ENCODE data around the gene LIG3. TPM values are rescaled to one million over a fixed set of nuclear protein-coding genes. Genes with fewer than 3 reads are reported as not detected.
"Not testable (repeated sequence)": the region's sequence is repeated elsewhere in the genome, so short reads cannot be mapped to it uniquely, and the experiment has no call there.

Gene LIG3
- total RNA-seq, result 10 to 100 TPM; 17.7 to 23.2 (median 20.0) TPM

DNA sequence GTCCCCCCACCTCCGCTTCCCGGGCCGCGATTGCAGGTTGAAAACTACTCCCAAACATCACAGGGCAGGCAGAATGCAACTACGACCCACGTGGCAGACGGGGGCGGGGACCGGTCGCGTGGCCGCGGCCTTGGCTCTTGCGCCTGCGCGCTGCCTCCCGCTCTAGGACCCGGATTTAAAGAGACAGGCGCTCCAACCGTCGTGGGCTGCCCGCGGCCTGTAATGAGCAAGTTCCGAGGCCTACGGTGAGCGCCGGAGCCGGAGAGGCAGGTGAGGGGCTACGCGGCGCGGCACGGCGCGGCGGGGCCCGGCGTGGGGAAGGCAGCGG is at the start of gene LIG3:
LIG3 (plus strand) TSS at position 160 of the 328 bp plus-strand sequence. CDS start 2,494 bp downstream, outside the sequence.
- TF ChIP-seq, protein P1, sequence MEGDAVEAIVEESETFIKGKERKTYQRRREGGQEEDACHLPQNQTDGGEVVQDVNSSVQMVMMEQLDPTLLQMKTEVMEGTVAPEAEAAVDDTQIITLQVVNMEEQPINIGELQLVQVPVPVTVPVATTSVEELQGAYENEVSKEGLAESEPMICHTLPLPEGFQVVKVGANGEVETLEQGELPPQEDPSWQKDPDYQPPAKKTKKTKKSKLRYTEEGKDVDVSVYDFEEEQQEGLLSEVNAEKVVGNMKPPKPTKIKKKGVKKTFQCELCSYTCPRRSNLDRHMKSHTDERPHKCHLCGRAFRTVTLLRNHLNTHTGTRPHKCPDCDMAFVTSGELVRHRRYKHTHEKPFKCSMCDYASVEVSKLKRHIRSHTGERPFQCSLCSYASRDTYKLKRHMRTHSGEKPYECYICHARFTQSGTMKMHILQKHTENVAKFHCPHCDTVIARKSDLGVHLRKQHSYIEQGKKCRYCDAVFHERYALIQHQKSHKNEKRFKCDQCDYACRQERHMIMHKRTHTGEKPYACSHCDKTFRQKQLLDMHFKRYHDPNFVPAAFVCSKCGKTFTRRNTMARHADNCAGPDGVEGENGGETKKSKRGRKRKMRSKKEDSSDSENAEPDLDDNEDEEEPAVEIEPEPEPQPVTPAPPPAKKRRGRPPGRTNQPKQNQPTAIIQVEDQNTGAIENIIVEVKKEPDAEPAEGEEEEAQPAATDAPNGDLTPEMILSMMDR (IDR thresholded peaks at IDR 0.05), result no peak
- peak; percentile 73 for DNase-seq (ENCODE audit: low spot score)
- ATAC-seq (ENCODE audit: low FRiP score), result peak; percentile 95

GRCh38 chr17:34950780-34951179 is 29.5 kb upstream of the LIG3 start:
- not testable (repeated sequence) for DNase-seq (ENCODE audit: low spot score); ATAC-seq (ENCODE audit: low FRiP score)

GRCh38 chr17:34958438-34958837 is 21.9 kb upstream of the LIG3 start:
- DNase-seq (ENCODE audit: low spot score) (no peak), ATAC-seq (ENCODE audit: low FRiP score) (no peak)
- TF ChIP-seq, protein P1 (IDR thresholded peaks at IDR 0.05), result no peak

DNA sequence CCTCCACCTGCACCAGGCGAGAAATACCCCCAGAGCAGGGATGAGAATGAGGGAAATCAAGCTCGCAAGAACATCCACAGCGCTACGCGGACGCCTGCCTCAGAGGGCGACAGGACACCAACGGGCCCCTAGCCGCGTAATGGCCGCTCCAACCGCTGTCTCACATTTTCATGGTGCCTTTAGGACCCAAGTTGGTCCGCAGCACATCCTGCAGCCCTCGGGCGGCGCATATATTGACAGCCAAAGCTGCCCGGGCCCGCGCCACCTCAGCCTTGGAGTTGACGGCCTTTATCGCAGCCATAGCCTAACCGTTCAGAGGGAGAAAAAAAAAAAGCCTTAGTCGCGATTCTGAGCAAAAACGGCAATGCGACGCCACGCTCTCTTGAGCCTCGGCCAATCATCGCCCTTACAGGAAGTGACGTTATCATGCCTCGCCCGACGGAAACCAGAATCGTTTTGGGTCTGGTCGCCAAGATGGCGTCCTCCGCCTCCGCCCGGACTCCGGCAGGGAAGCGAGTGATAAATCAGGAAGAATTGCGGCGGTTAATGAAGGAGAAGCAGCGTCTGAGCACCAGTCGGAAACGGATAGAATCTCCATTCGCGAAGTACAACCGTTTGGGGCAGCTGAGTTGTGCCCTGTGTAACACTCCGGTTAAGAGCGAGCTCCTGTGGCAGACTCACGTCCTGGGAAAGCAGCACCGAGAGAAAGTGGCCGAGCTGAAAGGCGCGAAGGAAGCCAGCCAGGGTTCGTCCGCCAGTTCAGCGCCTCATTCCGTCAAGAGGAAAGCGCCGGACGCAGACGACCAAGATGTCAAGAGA is 19.0 kb upstream of the LIG3 start, which contains the start of the genes CCT6B and ZNF830:
CCT6B (minus strand) TSS at position 368 of the 819 bp plus-strand sequence; CDS start at position 301, 67 bp downstream.
ZNF830 (plus strand) TSS at position 448 of the 819 bp plus-strand sequence; CDS start at position 475, 27 bp downstream.
- TF ChIP-seq, protein P1 (IDR thresholded peaks at IDR 0.05), result no peak
- DNase-seq (ENCODE audit: low spot score), result peak; percentile 77
- peak; percentile 94 for ATAC-seq (ENCODE audit: low FRiP score)

- TF ChIP-seq, protein P1 (IDR thresholded peaks at IDR 0.05), result no peak
- DNase-seq (ENCODE audit: low spot score) (no peak), ATAC-seq (ENCODE audit: low FRiP score) (no peak)
Measured at GRCh38 chr17:34974179-34974578, 6.1 kb upstream of the LIG3 start.

GRCh38 chr17:34974794-34975785 is 5.2 kb upstream of the LIG3 start:
- no peak for DNase-seq (ENCODE audit: low spot score)
- TF ChIP-seq, protein P1 (IDR thresholded peaks at IDR 0.05), result no peak
- no peak for ATAC-seq (ENCODE audit: low FRiP score)

DNA sequence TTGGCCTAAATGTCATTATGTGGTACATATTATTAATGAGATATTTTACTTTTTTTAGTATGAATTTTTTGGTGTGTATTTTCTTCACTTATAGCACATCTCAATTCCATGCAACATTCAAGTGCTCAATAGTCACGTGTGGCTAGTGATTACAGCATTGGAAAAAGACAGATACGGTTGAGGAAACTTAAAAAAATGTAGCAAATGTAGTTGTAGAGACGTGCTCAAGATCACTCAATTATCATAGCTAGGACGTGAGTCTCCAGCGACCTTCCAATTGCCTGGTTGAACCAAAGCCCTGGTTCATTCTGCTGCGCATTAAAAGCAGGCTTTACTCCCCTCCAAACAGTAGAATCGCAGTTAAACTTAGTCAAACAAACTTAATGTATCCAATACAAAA is 1.2 kb upstream of the LIG3 start:
- TF ChIP-seq, protein P1 (IDR thresholded peaks at IDR 0.05), result no peak
- ATAC-seq (ENCODE audit: low FRiP score) (no peak), DNase-seq (ENCODE audit: low spot score) (no peak)
